AML-193 (cell line): ENCODE data around the gene TUBB.

Source experiments
- DNase-seq, 2 experiments: peaks; one replicate each; lab custom pipeline; 2025; lab: John Stamatoyannopoulos, UW

The TUBB gene

GRCh38 chr6:30687659-30688431, 32.3 kb upstream of the TUBB start:
- no peak for DNase-seq

GRCh38 chr6:30688569-30688968, 31.6 kb upstream of the TUBB start:
- DNase-seq: no peak

- no peak for DNase-seq
Measured at GRCh38 chr6:30689022-30689865, 30.9 kb upstream of the TUBB start.

- DNase-seq: no peak
Measured at GRCh38 chr6:30689985-30690384, 30.2 kb upstream of the TUBB start.

GRCh38 chr6:30690403-30691207, 29.5 kb upstream of the TUBB start, which contains the start of gene NRM:
NRM (minus strand) TSS chr6:30690984; CDS start chr6:30690974, 10 bp downstream.
- DNase-seq: peak; percentile 83 to 86

GRCh38 chr6:30691208-30691847, 28.8 kb upstream of the TUBB start:
- DNase-seq: no peak

GRCh38 chr6:30696432-30696831, 23.7 kb upstream of the TUBB start:
- no peak for DNase-seq

GRCh38 chr6:30700340-30700739, 19.8 kb upstream of the TUBB start:
- no peak for DNase-seq

GRCh38 chr6:30703011-30703410, 17.1 kb upstream of the TUBB start:
- DNase-seq: no peak

- DNase-seq: no peak
Measured at GRCh38 chr6:30703821-30704220, 16.3 kb upstream of the TUBB start.

- no peak for DNase-seq
Measured at GRCh38 chr6:30705620-30706019, 14.5 kb upstream of the TUBB start.

GRCh38 chr6:30707281-30707850, 12.8 kb upstream of the TUBB start:
- DNase-seq: no peak

GRCh38 chr6:30709101-30709868, 10.9 kb upstream of the TUBB start:
- DNase-seq: no peak

GRCh38 chr6:30711758-30712380, 8.3 kb upstream of the TUBB start:
- no peak for DNase-seq

- DNase-seq: no peak
Measured at GRCh38 chr6:30712441-30712945, 7.7 kb upstream of the TUBB start.

GRCh38 chr6:30714263-30714662, 5.9 kb upstream of the TUBB start:
- no peak for DNase-seq

GRCh38 chr6:30716879-30717128, 3.3 kb upstream of the TUBB start:
- no peak for DNase-seq

GRCh38 chr6:30717129-30717844, 2.9 kb upstream of the TUBB start, which contains the start of gene MDC1:
MDC1 (minus strand) TSS chr6:30717281; CDS start chr6:30715175, 2,106 bp downstream.
- peak; percentile 100 for DNase-seq
